ENCODE data around the gene MRPL12. TPM values are rescaled to one million over a fixed set of nuclear protein-coding genes. Genes with fewer than 3 reads are reported as not detected.

Gene MRPL12
- total and polyA plus RNA-seq, 2 of the 8 experiments (the other 6 are each of a cell fraction or from before 2014, with no cell fraction given), result 120 to 141 TPM

DNA sequence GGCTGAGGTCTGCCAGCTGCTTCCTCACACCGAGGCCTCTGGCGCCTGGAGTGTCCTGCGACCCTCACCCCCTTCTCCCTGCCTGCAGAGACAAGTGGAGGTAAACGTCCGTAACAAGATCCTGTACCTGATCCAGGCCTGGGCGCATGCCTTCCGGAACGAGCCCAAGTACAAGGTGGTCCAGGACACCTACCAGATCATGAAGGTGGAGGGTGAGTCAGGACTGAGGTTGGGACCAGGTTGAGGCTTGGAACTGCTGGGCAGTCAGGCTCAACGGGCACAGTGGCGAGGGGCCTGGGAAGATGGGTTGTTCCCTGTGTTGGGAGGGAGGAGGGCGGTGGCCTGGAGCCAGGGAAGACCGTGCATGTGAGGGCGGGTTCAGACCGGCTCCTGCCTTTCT lies 14.6 kb upstream of the MRPL12 start:
- H3K36me3 ChIP-seq (ENCODE audit: control insufficient read depth in 2 of 4, insufficient read depth in 4 of 4, low read length in 3 of 4), result peaks cover 2 to 46% (median 19%) of the 10 kb centered on the region in 4 experiments; a peak in 6 of 8 replicates
- FAIRE-seq, result no peak
- POLR2A ChIA-PET (ENCODE audit: partially characterized antibody), result interaction anchor here (1.1 to 28.4 kb wide), 2 partner anchors 16 to 21 kb away, joined by 3 to 436 read pairs; partner anchors contain the start of genes MRPL12 and SLC25A10

More for the DNA sequence above, 14.6 kb upstream of the MRPL12 start:
- Histone ChIP-seq H3K4ac (replicated peaks; ENCODE audit: insufficient read length, low read depth, low read length) (no peak overlapping the region), H3K56ac (replicated peaks; ENCODE audit: insufficient read length, low read depth, low read length) (no peak overlapping the region), H3K4me2 (ENCODE audit: insufficient read depth in 1 of 2, low read depth in 2 of 2, low read length in 2 of 2) (no peak overlapping the region), H2BK15ac (ENCODE audit: low read length) (no peak overlapping the region), H3K27ac (ENCODE audit: low read depth, low read length) (no peak overlapping the region), H4K5ac (ENCODE audit: insufficient read length, low read depth, low read length) (no peak overlapping the region), H3K27me3 (replicated peaks in 1 of 4; ENCODE audit: control insufficient read depth in 3 of 4, extremely low read depth in 1 of 4, insufficient read depth in 3 of 4, low read length in 3 of 4) (no peaks in the 10 kb centered on the region), H3K9me3 (ENCODE audit: insufficient read depth in 2 of 2, low read depth in 1 of 2, low read length in 1 of 2) (no peaks in the 10 kb centered on the region), H3K4me1 (replicated peaks in 1 of 4; ENCODE audit: control insufficient read depth in 3 of 4, insufficient read depth in 4 of 4, low read length in 3 of 4) (peaks cover 3 to 7% (median 5%) of the 10 kb centered on the region in 4 experiments; a peak in 5 of 7 replicates), H2BK20ac (ENCODE audit: low read length) (no peak overlapping the region), H2BK5ac (ENCODE audit: low read depth, low read length) (no peak overlapping the region), H2AFZ (ENCODE audit: low read length) (no peak overlapping the region), H3K4me3 (ENCODE audit: extremely low read depth in 1 of 4, insufficient read depth in 2 of 4, low read depth in 3 of 4, low read length in 4 of 4) (no peak overlapping the region), H3K9ac (replicated peaks in 1 of 4; ENCODE audit: extremely low read depth in 1 of 4, low read depth in 3 of 4, low read length in 3 of 4) (no peak overlapping the region), H4K20me1 (replicated peaks in 1 of 2; ENCODE audit: control insufficient read depth in 1 of 2, insufficient read depth in 2 of 2, low read length in 2 of 2) (peaks cover 0 to 29% of the 10 kb centered on the region in 2 experiments), H3K23me2 (ENCODE audit: low read depth, low read length) (peaks cover 8% of the 10 kb centered on the region), H4K91ac (replicated peaks; ENCODE audit: insufficient read length, low read length) (no peak overlapping the region), H3K14ac (ENCODE audit: insufficient read length) (no peak overlapping the region), H3K18ac (ENCODE audit: extremely low read depth, low read length) (no peak overlapping the region), H3K23ac (ENCODE audit: insufficient read length) (no peak overlapping the region), H4K8ac (ENCODE audit: extremely low read depth, insufficient read depth, low read length) (0 out of 2 replicates have a peak overlapping the region, but pooled peaks have one; percentile 3), H2BK12ac (ENCODE audit: low read depth, low read length) (no peak overlapping the region), H2BK120ac (replicated peaks; ENCODE audit: low read depth, low read length) (no peak overlapping the region), H3K79me1 (ENCODE audit: low read depth, low read length) (peaks cover 8% of the 10 kb centered on the region), H2AK5ac (ENCODE audit: low read depth, low read length) (no peak overlapping the region), H3K79me2 (ENCODE audit: control insufficient read depth in 1 of 2, insufficient read depth in 2 of 2, low read length in 2 of 2) (peaks cover 0 to 21% of the 10 kb centered on the region in 2 experiments; a peak in 2 of 4 replicates)
- no peak for DNase-seq (ENCODE audit: low read depth in 1 of 2, low spot score in 2 of 2)
- no peak for TF ChIP-seq BCL11A (IDR thresholded peaks at IDR 0.05; ENCODE audit: low read depth in 2 of 2, low read length in 2 of 2)
- TF ChIP-seq TCF12 (IDR thresholded peaks at IDR 0.05; ENCODE audit: low read depth, low read length), result no peak
- no peak for TF ChIP-seq JUN (IDR thresholded peaks at IDR 0.05; ENCODE audit: low read depth, low read length)
- WGBS, 2 experiments (ENCODE audit: extremely low coverage in 1 of 2, insufficient coverage in 1 of 2, insufficient read length in 1 of 2, insufficient replicate concordance in 2 of 2, low coverage in 1 of 2, low lambda C conversion rate in 2 of 2, missing lambda C conversion rate in 1 of 2), result 85% methylated on average over 14 of the region's 14 CpGs; no CpG with 5 or more reads in 1 of the 2 experiments
- CTCF ChIA-PET (ENCODE audit: partially characterized antibody), result interaction anchor here (0.9 kb wide), 1 partner anchor 21 kb away, joined by 3 read pairs; no protein-coding TSS in a partner anchor
